ENCODE results near the gene MYH8. TPM values are rescaled to one million over a fixed set of nuclear protein-coding genes. Genes with fewer than 3 reads are reported as not detected.

The MYH8 gene
- total RNA-seq, 4 donors from 2014 or later = not detected

DNA sequence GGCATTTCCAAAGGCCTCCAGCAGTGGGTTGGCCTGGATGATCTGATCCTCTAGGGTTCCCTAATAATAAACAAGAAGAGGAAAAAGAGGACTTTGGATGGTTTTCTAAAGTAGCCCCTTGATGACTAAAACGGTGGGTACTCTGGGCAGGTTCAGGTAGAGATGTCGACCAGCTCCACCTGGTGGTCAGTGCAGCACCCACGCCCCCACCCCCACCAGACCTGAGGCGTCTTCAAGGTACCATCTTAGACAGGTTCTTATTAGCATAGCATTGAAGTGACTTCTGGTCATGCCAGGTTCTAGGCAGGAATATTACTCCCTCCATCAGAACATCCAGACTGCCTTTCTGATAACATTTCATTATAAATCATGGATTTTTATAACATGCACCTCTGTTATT is 64.0 kb downstream of the MYH8 start:
- TF ChIP-seq, protein P1, sequence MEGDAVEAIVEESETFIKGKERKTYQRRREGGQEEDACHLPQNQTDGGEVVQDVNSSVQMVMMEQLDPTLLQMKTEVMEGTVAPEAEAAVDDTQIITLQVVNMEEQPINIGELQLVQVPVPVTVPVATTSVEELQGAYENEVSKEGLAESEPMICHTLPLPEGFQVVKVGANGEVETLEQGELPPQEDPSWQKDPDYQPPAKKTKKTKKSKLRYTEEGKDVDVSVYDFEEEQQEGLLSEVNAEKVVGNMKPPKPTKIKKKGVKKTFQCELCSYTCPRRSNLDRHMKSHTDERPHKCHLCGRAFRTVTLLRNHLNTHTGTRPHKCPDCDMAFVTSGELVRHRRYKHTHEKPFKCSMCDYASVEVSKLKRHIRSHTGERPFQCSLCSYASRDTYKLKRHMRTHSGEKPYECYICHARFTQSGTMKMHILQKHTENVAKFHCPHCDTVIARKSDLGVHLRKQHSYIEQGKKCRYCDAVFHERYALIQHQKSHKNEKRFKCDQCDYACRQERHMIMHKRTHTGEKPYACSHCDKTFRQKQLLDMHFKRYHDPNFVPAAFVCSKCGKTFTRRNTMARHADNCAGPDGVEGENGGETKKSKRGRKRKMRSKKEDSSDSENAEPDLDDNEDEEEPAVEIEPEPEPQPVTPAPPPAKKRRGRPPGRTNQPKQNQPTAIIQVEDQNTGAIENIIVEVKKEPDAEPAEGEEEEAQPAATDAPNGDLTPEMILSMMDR (IDR thresholded peaks at IDR 0.05; ENCODE audit: low read depth) = no peak

DNA sequence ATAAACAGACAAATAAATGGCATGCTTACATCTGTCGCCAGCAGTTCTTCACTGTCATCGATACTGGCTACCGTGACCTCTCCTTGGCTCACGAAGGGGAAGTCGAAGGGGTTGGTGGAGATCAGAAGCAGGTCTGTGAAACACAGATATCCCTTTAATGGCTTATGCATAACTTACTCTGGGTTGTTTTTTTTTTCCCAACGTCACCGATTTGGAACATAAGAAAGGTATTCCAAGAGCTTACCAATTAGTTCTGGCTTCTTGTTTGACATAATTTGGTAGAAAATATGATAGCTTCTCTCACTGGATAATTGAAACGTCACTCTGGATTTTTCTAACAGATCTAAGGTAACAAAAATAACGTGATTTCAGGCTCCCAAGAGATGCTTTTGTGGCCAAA is 67.1 kb downstream of the MYH8 start:
- TF ChIP-seq, protein P1 (IDR thresholded peaks at IDR 0.05; ENCODE audit: low read depth) = no peak

DNA sequence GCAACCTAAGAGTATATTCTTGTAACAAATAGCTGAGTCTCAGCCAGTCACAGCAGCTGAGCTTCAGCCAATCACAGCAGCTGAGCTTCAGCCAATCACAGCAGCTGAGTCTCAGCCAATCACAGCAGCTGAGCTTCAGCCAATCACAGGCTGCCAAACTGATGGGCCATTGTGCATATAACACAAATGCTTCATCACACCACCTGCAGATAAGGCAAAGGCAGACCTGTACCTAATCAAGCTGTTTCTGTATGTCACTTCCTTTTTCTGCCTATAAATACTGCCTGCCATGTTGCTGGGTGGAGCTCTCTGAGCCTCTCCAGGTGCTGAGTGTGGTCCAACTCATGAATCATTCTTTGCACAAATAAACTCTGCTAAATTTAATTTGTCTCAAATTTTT is 68.9 kb downstream of the MYH8 start:
- TF ChIP-seq, protein P1 (IDR thresholded peaks at IDR 0.05; ENCODE audit: low read depth) = no peak

DNA sequence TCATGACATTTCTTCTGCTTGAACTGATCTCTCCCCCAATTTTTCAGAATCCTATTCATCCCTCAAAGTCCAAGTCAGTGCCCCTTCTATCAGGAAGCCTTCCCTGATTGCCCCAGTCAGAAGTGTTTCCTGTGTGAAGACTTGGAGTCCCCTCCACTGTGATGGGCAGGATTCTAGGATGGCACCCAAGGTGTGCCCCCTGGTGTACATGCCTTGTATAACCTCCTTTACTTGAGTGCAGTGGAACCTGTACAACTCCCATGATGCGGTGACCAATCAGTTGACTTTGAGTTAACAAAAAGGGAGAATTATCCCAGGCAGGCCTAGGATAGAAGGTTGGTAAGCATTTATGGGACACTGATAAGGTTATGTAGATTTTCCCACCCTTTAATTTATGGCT is 72.3 kb downstream of the MYH8 start:
- TF ChIP-seq, protein P1 (IDR thresholded peaks at IDR 0.05; ENCODE audit: low read depth) = no peak

DNA sequence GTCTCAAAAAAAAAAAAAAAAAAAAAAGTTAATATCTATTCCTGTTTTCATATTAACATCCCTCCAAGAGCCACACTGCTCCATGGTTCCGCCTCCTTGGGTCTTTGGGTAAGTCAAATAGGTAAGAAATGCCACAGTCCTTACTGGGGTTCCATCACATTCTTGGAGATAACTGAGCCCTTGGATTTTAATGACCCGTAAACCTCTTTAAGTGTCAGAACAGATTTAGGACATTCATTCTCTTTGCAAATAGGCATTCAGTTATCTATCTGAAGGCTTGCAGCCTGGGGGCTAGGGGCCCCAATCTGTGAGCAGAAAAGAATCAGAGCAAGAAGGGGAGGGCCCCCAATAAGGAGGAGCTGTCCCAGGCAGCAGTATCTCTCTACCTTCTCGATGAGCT is 76.9 kb downstream of the MYH8 start:
- TF ChIP-seq, protein P1 (IDR thresholded peaks at IDR 0.05; ENCODE audit: low read depth) = no peak

Other genes starting within 250 kb of the MYH8 start
- gene GAS7, start 223.3 kb downstream of the MYH8 start, total RNA-seq = 10 to 100 TPM; 24.7 to 43.3 (median 38.4) TPM
- gene MYH13, start 48.9 kb downstream of the MYH8 start, total RNA-seq = not detected
- gene MYH4, start 47.6 kb upstream of the MYH8 start, total RNA-seq = not detected
- gene MYH1, start 96.6 kb upstream of the MYH8 start, total RNA-seq = under 1 TPM in 3 of 4 donors, not detected in 1; 0.16 to 0.88 (median 0.38) TPM
- gene MYH2, start 127.7 kb upstream of the MYH8 start, total RNA-seq = not detected
- 1 to 10 TPM in 3 of 4 donors, under 1 TPM in 1; 0.82 to 4.0 (median 2.4) TPM for gene MYH3, start 235.4 kb upstream of the MYH8 start, total RNA-seq

Measured in subcutaneous adipose tissue (tissue), 4 donors.